ENCODE data around the gene BCL6. TPM values are rescaled to one million over a fixed set of nuclear protein-coding genes. Genes with fewer than 3 reads are reported as not detected.

BCL6 gene
- 0.65 and 0.76 TPM in 2 replicates for total RNA-seq (2014; rRNA removed; shearing (Covaris generic))

GRCh38 chr3:187745201-187746058, at the start of gene BCL6:
TSS of gene BCL6 (minus strand) at chr3:187745468. CDS start at chr3:187733693, 11,775 bp downstream.
- Histone ChIP-seq H3K4me3 (peak within 1 kb of the TSS; percentile 58), H3K9me3 (replicated peaks) (no peaks in the 10 kb centered on the region), H3K27ac (peak within 1 kb of the TSS; percentile 97), H3K27me3 (no peaks in the 10 kb centered on the region), H3K36me3 (no peaks in the 10 kb centered on the region), H3K4me1 (0 out of 2 replicates have a peak, but pooled peaks cover 4% of the 10 kb centered on the region)
- peak; percentile 73 to 85 for DNase-seq

GRCh38 chr3:187794731-187795130, 49.5 kb upstream of the BCL6 start:
- H3K27me3 ChIP-seq, result no peaks in the 10 kb centered on the region
- no peaks in the 10 kb centered on the region for H3K9me3 ChIP-seq (replicated peaks)
- DNase-seq, result no peak

GRCh38 chr3:187793618-187794017, 48.4 kb upstream of the BCL6 start:
- H3K27ac ChIP-seq, result no peak overlapping the region
- H3K4me1 ChIP-seq, result no peaks in the 10 kb centered on the region
- H3K36me3 ChIP-seq, result no peaks in the 10 kb centered on the region
- H3K9me3 ChIP-seq (replicated peaks), result no peaks in the 10 kb centered on the region
- no peaks in the 10 kb centered on the region for H3K27me3 ChIP-seq
- DNase-seq, result no peak
- no peak overlapping the region for H3K4me3 ChIP-seq

More at GRCh38 chr3:187794731-187795130, 49.5 kb upstream of the BCL6 start:
- H3K36me3 ChIP-seq, result no peaks in the 10 kb centered on the region
- H3K4me3 ChIP-seq, result no peak overlapping the region
- no peak overlapping the region for H3K27ac ChIP-seq
- no peaks in the 10 kb centered on the region for H3K4me1 ChIP-seq

- H3K27ac ChIP-seq, result no peak overlapping the region
- H3K4me1 ChIP-seq, result no peaks in the 10 kb centered on the region
- no peak for DNase-seq
- no peaks in the 10 kb centered on the region for H3K27me3 ChIP-seq
- H3K36me3 ChIP-seq, result no peaks in the 10 kb centered on the region
- H3K9me3 ChIP-seq (replicated peaks), result no peaks in the 10 kb centered on the region
- H3K4me3 ChIP-seq, result no peak overlapping the region
These were observed 47.3 kb upstream of the BCL6 start for GRCh38 chr3:187792521-187792920.

- Histone ChIP-seq H3K9me3 (replicated peaks) (no peaks in the 10 kb centered on the region), H3K4me3 (no peak overlapping the region), H3K36me3 (no peaks in the 10 kb centered on the region), H3K4me1 (no peaks in the 10 kb centered on the region), H3K27me3 (no peaks in the 10 kb centered on the region), H3K27ac (no peak overlapping the region)
- no peak for DNase-seq
These were observed 44.6 kb upstream of the BCL6 start for GRCh38 chr3:187789872-187790271.

- no peaks in the 10 kb centered on the region for H3K9me3 ChIP-seq (replicated peaks)
- H3K4me1 ChIP-seq, result no peaks in the 10 kb centered on the region
- H3K27me3 ChIP-seq, result no peaks in the 10 kb centered on the region
- H3K4me3 ChIP-seq, result no peak overlapping the region
- DNase-seq, result no peak
- no peak overlapping the region for H3K27ac ChIP-seq
- H3K36me3 ChIP-seq, result no peaks in the 10 kb centered on the region
These were observed 44.0 kb upstream of the BCL6 start for GRCh38 chr3:187788984-187789857.

- no peak overlapping the region for H3K4me3 ChIP-seq
- no peak for DNase-seq
- no peaks in the 10 kb centered on the region for H3K9me3 ChIP-seq (replicated peaks)
- no peaks in the 10 kb centered on the region for H3K27me3 ChIP-seq
- no peak overlapping the region for H3K27ac ChIP-seq
- no peaks in the 10 kb centered on the region for H3K4me1 ChIP-seq
- no peaks in the 10 kb centered on the region for H3K36me3 ChIP-seq
These were observed 37.8 kb upstream of the BCL6 start for GRCh38 chr3:187783098-187783497.

GRCh38 chr3:187782006-187782405, 36.7 kb upstream of the BCL6 start:
- no peak for DNase-seq
- no peaks in the 10 kb centered on the region for H3K36me3 ChIP-seq
- no peaks in the 10 kb centered on the region for H3K4me1 ChIP-seq
- no peaks in the 10 kb centered on the region for H3K27me3 ChIP-seq
- no peak overlapping the region for H3K4me3 ChIP-seq
- H3K27ac ChIP-seq, result no peak overlapping the region
- H3K9me3 ChIP-seq (replicated peaks), result no peaks in the 10 kb centered on the region

- H3K4me3 ChIP-seq, result no peak overlapping the region
- H3K9me3 ChIP-seq (replicated peaks), result no peaks in the 10 kb centered on the region
- H3K4me1 ChIP-seq, result no peaks in the 10 kb centered on the region
- H3K27me3 ChIP-seq, result no peaks in the 10 kb centered on the region
- DNase-seq, result no peak
- H3K36me3 ChIP-seq, result no peaks in the 10 kb centered on the region
- no peak overlapping the region for H3K27ac ChIP-seq
These were observed 35.7 kb upstream of the BCL6 start for GRCh38 chr3:187781001-187781400.

GRCh38 chr3:187778726-187779125, 33.5 kb upstream of the BCL6 start:
- Histone ChIP-seq H3K4me1 (no peaks in the 10 kb centered on the region), H3K9me3 (replicated peaks) (no peaks in the 10 kb centered on the region), H3K27ac (no peak overlapping the region), H3K27me3 (no peaks in the 10 kb centered on the region), H3K4me3 (no peak overlapping the region), H3K36me3 (no peaks in the 10 kb centered on the region)
- no peak for DNase-seq

GRCh38 chr3:187777331-187777941, 32.2 kb upstream of the BCL6 start:
- Histone ChIP-seq H3K36me3 (no peaks in the 10 kb centered on the region), H3K27ac (no peak overlapping the region), H3K9me3 (replicated peaks) (no peaks in the 10 kb centered on the region), H3K27me3 (no peaks in the 10 kb centered on the region), H3K4me3 (no peak overlapping the region), H3K4me1 (no peaks in the 10 kb centered on the region)
- no peak for DNase-seq

GRCh38 chr3:187775549-187775948, 30.3 kb upstream of the BCL6 start:
- no peak for DNase-seq
- Histone ChIP-seq H3K27ac (no peak overlapping the region), H3K9me3 (replicated peaks) (no peaks in the 10 kb centered on the region), H3K4me3 (no peak overlapping the region), H3K27me3 (no peaks in the 10 kb centered on the region), H3K4me1 (no peaks in the 10 kb centered on the region), H3K36me3 (no peaks in the 10 kb centered on the region)

- Histone ChIP-seq H3K9me3 (replicated peaks) (no peaks in the 10 kb centered on the region), H3K27ac (no peak overlapping the region), H3K4me1 (no peaks in the 10 kb centered on the region), H3K27me3 (no peaks in the 10 kb centered on the region), H3K36me3 (no peaks in the 10 kb centered on the region), H3K4me3 (no peak overlapping the region)
- no peak for DNase-seq
These were observed 29.0 kb upstream of the BCL6 start for GRCh38 chr3:187774185-187774789.
